C4-2B (cell line): ENCODE data around the gene STIP1.

Experiments
- H3K27ac ChIP-seq: fragments of 450-650 bp; 2 replicates; pipeline ENCODE4 v1.5.1; 2017
- ZFX ChIP-seq: fragments of 450-650 bp; IDR thresholded peaks from 2 replicates; pipeline ENCODE4 v1.6.1; 2017
- TF ChIP-seq, protein P1 (sequence below): fragments of 450-650 bp; conservative IDR thresholded peaks from 2 replicates; pipeline ENCODE4 v1.5.1; 2017; ENCODE audit warnings: mild to moderate bottlenecking

The STIP1 gene

GRCh38 chr11:64231546-64231945 lies 45.6 kb downstream of the STIP1 start:
- H3K27ac ChIP-seq: no peak overlapping the region
- TF ChIP-seq ZFX: no peak
- TF ChIP-seq, protein P1, sequence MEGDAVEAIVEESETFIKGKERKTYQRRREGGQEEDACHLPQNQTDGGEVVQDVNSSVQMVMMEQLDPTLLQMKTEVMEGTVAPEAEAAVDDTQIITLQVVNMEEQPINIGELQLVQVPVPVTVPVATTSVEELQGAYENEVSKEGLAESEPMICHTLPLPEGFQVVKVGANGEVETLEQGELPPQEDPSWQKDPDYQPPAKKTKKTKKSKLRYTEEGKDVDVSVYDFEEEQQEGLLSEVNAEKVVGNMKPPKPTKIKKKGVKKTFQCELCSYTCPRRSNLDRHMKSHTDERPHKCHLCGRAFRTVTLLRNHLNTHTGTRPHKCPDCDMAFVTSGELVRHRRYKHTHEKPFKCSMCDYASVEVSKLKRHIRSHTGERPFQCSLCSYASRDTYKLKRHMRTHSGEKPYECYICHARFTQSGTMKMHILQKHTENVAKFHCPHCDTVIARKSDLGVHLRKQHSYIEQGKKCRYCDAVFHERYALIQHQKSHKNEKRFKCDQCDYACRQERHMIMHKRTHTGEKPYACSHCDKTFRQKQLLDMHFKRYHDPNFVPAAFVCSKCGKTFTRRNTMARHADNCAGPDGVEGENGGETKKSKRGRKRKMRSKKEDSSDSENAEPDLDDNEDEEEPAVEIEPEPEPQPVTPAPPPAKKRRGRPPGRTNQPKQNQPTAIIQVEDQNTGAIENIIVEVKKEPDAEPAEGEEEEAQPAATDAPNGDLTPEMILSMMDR: no peak

GRCh38 chr11:64232182-64232966 lies 46.4 kb downstream of the STIP1 start:
- H3K27ac ChIP-seq: no peak overlapping the region
- TF ChIP-seq, protein P1: no peak
- no peak for TF ChIP-seq ZFX

GRCh38 chr11:64232967-64233315 lies 47.0 kb downstream of the STIP1 start:
- TF ChIP-seq ZFX: no peak
- H3K27ac ChIP-seq: no peak overlapping the region

DNA sequence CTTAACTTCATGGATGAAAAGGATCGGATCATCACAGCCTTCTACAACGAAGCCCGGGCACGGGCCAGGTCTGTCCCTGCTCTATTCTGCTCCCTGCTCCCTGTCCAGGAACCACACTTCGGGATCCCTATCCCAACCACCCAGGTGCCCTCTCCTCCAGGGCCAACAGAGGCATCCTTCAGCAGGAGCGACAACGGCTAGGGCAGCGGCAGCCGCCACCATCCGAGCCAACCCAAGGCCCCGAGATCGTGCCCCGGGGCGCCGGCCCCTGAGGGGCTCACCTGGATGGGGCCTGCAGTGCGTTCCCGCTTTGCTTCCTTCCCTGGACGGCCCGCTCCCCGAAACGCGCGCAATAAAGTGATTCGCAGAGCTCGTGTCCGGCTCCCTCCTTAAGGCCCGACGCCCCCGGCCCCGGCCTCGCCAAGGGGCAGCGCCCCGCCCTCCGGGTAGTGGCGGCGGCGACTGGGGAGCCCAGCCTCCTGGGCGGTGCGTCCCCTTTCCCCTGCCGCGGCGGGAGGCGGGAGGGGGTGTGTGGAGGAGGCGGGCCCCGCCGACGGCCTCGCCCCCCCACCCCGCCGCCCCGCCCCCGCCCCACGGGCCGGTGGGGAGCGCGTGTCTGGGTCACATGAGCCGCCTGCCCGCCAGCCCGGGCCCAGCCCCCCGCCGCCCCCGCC lies 48.1 kb downstream of the STIP1 start, which contains the start of gene VEGFB:
VEGFB (plus strand) TSS at position 672 of the 674 bp plus-strand sequence. CDS start 250 bp downstream, outside the sequence.
- peak within 1 kb of the TSS; percentile 47 for H3K27ac ChIP-seq
- TF ChIP-seq ZFX: no peak
- TF ChIP-seq, protein P1: no peak

GRCh38 chr11:64234647-64235379 lies 48.8 kb downstream of the STIP1 start:
- peak overlapping the region; percentile 47 for H3K27ac ChIP-seq
- TF ChIP-seq ZFX: no peak
- TF ChIP-seq, protein P1: no peak

GRCh38 chr11:64235437-64236161 lies 49.6 kb downstream of the STIP1 start:
- peak overlapping the region; percentile 47 for H3K27ac ChIP-seq

GRCh38 chr11:64237484-64237951 lies 51.5 kb downstream of the STIP1 start:
- no peak for TF ChIP-seq ZFX
- TF ChIP-seq, protein P1: no peak
- H3K27ac ChIP-seq: peak overlapping the region; percentile 35; the same call in 1 of the 2 replicates

More at GRCh38 chr11:64235437-64236161, 49.6 kb downstream of the STIP1 start:
- no peak for TF ChIP-seq ZFX
- TF ChIP-seq, protein P1: no peak
